ENCODE results near the gene SMS.

DNA sequence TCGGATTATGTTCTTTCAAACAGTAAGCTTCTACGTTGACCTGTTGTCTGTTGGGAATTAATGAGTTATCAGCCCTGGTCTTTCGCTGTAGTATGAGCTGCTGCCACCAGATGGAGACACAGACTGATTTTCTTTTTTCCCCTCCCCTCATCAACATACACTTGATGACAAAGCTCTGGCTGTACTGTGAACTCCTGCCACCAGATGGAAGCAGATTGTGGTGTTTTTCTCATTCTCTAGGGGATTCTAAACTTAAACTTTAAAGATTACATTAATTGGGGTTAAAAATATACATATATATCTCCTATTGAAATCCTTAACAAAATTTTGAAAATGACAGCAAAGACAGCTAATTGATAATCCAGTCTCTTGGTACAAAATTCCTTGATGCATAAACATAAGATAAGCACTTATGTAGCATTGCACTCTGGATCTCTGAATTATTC, 44.8 kb downstream of the SMS start:
- TF ChIP-seq POLR2A (IDR thresholded peaks at IDR 0.05; ENCODE audit: low read depth, low read length) (no peak), USF2 (IDR thresholded peaks at IDR 0.05; ENCODE audit: low read depth, low read length) (no peak), RFX5 (IDR thresholded peaks at IDR 0.05; ENCODE audit: low read depth, low read length) (no peak), CEBPB (IDR thresholded peaks at IDR 0.05; ENCODE audit: low read depth, low read length) (no peak), CTCF (conservative IDR thresholded peaks at IDR 0.05; ENCODE audit: low read depth, low read length) (peak; percentile 99), BHLHE40 (IDR thresholded peaks at IDR 0.05; ENCODE audit: low read depth, low read length) (no peak), FOS (IDR thresholded peaks at IDR 0.05; ENCODE audit: low read depth, low read length) (no peak), RAD21 (IDR thresholded peaks at IDR 0.05; ENCODE audit: low read length) (peak; percentile 86), MXI1 (IDR thresholded peaks at IDR 0.05; ENCODE audit: borderline replicate concordance, low read depth, low read length) (no peak), CHD1 (IDR thresholded peaks at IDR 0.05; ENCODE audit: low read depth, low read length) (no peak; the same call in 1 of the 2 replicates), SMC3 (IDR thresholded peaks at IDR 0.05; ENCODE audit: low read depth, low read length) (peak; percentile 89), MAFK (IDR thresholded peaks at IDR 0.05; ENCODE audit: low read depth, low read length) (peak; percentile 12; the same call in 1 of the 2 replicates), MAZ (IDR thresholded peaks at IDR 0.05; ENCODE audit: borderline replicate concordance, low read depth, low read length) (no peak)
- TF ChIP-seq, protein P1, sequence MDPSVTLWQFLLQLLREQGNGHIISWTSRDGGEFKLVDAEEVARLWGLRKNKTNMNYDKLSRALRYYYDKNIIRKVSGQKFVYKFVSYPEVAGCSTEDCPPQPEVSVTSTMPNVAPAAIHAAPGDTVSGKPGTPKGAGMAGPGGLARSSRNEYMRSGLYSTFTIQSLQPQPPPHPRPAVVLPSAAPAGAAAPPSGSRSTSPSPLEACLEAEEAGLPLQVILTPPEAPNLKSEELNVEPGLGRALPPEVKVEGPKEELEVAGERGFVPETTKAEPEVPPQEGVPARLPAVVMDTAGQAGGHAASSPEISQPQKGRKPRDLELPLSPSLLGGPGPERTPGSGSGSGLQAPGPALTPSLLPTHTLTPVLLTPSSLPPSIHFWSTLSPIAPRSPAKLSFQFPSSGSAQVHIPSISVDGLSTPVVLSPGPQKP (IDR thresholded peaks at IDR 0.05; ENCODE audit: borderline replicate concordance, low read depth, low read length): no peak
